Dendritic cell treated with granulocyte-macrophage colony-stimulating factor and Interleukin-4, amounts not matched to agents 40 ng/mL and 50 ng/mL, for 4 days (primary cell): ENCODE data around the gene TBC1D22B.
"Not testable (repeated sequence)": the region's sequence is repeated elsewhere in the genome, so short reads cannot be mapped to it uniquely, and the experiment has no call there.

Experiments
- H3K27ac Mint-ChIP-seq: one replicate; pipeline ENCODE4 v1.8.0; 2022; ENCODE audit warnings: mild to moderate bottlenecking, mixed read lengths
- H3K27me3 Mint-ChIP-seq: one replicate; pipeline ENCODE4 v1.8.0; 2022; ENCODE audit warnings: mild to moderate bottlenecking, mixed read lengths
- H3K36me3 Mint-ChIP-seq: one replicate; pipeline ENCODE4 v1.8.0; 2022; ENCODE audit warnings: low read depth, mixed read lengths
- H3K4me1 Mint-ChIP-seq: one replicate; pipeline ENCODE4 v1.8.0; 2022; ENCODE audit warnings: low read depth, mixed read lengths
- H3K4me3 Mint-ChIP-seq: one replicate; pipeline ENCODE4 v1.8.0; 2022; ENCODE audit warnings: mild to moderate bottlenecking, moderate library complexity, mixed read lengths
- H3K9me3 Mint-ChIP-seq: one replicate; pipeline ENCODE4 v1.8.0; 2022; ENCODE audit warnings: mixed read lengths
- intact Hi-C: fragments of 100-400 bp; cut with micrococcal nuclease; formaldehyde crosslinking; loops from one replicate; pipeline ENCODE4 v1.15.0; 2022

Gene TBC1D22B

DNA sequence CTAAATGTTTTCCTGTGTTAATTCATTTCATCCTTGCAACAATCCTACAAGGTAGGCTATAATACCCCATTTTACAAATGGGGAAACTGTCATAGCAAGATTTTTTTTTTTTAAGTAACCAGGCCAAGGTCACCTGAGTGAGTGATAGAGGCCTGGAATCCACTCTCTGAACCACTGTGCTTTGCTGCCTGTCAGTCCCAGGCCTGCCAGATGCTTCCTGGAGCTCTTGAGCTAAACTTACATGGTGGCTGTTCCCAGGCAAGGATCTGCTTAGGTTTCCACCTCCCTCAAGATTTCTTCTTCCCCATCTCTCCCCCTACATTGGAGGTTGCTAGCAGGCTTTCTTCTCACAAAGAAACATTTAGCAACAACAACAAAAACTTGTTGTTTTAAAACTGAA, 63.5 kb downstream of the TBC1D22B start:
- peaks cover 44% of the 10 kb centered on the region for H3K36me3 Mint-ChIP-seq
- H3K4me1 Mint-ChIP-seq, result peaks cover 7% of the 10 kb centered on the region
- H3K9me3 Mint-ChIP-seq, result no peaks in the 10 kb centered on the region
- no peak overlapping the region for H3K4me3 Mint-ChIP-seq
- H3K27ac Mint-ChIP-seq, result no peak overlapping the region
- intact Hi-C loops, result no loop called here
- H3K27me3 Mint-ChIP-seq, result no peaks in the 10 kb centered on the region

DNA sequence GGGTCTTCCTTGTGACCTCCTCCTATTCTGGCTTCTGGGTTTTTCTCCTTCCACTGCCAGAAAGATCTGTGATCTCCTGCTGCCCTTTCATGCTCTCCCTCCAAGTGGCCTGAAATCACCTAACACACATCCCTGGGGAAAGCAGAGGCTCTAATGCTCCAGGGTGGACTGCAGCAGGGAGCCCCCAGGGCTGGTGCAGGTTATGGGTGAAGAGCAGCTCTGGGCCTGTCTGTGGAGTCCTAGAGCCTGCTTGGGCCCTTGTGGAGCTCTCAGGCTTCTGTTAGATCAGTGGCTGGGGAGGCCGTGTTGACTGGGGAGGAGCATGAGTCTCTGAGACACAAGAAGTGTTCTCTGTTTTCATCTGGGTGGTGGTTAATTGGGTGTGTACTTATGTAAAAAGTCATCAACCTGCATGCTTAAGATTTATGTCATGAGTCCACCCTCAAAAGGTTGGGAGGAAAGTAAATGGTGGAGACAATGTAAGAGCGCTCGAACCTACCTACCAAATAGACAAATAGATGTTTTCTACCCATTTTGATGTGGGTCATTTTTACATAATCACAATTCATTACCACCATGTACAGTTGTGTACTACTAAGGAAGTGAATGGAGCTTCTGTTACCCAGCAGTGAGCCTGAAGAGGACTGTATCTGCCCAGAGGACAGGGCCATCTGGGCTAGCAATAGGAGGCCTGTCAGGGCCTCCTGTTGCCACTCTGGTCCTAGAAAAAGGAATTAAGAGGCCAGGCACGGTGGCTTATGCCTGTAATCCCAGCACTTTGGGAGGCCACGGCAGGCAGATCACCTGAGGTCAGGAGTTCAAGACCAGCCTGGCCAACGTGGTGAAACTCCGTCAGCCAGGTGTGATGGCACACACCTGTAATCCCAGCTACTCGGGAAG, 64.2 kb downstream of the TBC1D22B start:
- intact Hi-C loops, result no loop called here
- no peak overlapping the region for H3K4me3 Mint-ChIP-seq
- no peaks in the 10 kb centered on the region for H3K9me3 Mint-ChIP-seq
- peaks cover 7% of the 10 kb centered on the region for H3K4me1 Mint-ChIP-seq
- H3K27me3 Mint-ChIP-seq, result no peaks in the 10 kb centered on the region
- H3K27ac Mint-ChIP-seq, result no peak overlapping the region
- peaks cover 46% of the 10 kb centered on the region for H3K36me3 Mint-ChIP-seq

DNA sequence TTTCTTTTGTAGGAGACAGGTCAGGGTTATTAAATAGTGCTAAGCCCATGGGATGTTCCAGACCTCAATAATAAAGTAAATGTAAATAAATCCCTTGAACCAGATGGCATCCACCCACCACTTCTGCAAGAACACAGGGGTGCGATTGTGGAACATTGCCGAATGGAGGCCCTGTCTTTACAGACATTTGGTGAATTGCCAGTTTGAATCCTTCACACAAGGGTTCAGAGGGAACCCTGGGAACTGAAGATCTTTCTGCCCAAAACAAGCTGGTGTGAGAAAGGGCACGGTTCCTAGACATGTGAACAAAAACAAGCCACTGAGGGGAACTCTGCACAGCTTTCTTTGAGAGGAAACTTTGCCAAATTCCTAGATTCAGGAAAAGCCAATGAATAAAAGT, 66.0 kb downstream of the TBC1D22B start:
- intact Hi-C loops, result no loop called here
- H3K36me3 Mint-ChIP-seq, result peaks cover 56% of the 10 kb centered on the region
- no peaks in the 10 kb centered on the region for H3K27me3 Mint-ChIP-seq
- no peaks in the 10 kb centered on the region for H3K9me3 Mint-ChIP-seq
- H3K4me1 Mint-ChIP-seq, result peaks cover 7% of the 10 kb centered on the region
- H3K27ac Mint-ChIP-seq, result no peak overlapping the region
- H3K4me3 Mint-ChIP-seq, result no peak overlapping the region

DNA sequence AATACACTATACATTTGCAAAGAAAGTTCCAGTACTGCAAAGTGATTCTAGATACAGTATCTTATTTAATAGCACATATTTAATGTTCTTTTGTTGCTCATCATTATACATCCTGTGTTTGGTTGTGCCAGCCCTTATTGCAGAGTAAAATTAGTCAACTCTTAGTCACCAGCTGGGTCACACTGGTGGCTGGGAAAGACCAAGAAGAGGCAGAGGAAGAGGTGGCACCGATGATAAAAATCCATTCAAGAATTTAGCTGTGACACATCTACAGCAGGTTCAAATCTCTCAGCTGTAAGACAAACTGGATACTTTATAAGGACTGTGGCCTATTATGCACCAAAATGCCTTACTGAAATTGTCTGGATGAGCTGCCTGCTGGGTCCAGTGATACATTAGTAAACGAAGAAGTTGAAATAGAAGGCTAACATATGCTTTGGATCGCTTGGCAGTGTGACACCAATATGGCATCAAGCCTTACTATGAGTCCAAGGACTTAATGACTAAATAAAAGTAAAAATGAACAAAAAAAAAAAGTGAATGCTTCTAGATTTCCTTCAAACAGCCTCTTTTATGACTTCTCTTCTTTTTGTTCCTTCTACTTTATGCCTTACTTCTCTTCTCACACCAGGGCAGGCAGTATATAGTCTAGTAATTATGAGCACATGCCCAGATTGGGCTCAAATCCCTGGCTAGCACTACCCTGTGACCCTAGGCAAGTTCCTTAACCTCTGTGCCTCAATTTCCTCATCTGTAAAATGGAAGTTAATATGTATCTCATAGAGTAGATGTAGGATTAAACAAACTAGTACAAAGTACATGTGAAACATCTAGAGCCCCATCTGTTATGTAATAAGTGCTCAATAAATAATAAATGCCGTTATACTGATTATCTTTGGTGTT, 66.8 kb downstream of the TBC1D22B start:
- peaks cover 61% of the 10 kb centered on the region for H3K36me3 Mint-ChIP-seq
- H3K4me1 Mint-ChIP-seq, result peaks cover 7% of the 10 kb centered on the region
- H3K27ac Mint-ChIP-seq, result no peak overlapping the region
- no peaks in the 10 kb centered on the region for H3K27me3 Mint-ChIP-seq
- no peak overlapping the region for H3K4me3 Mint-ChIP-seq
- intact Hi-C loops, result loop anchor here (2.0 to 5.0 kb wide), 2 partner anchors 243 to 368 kb away; no protein-coding TSS in a partner anchor
- no peaks in the 10 kb centered on the region for H3K9me3 Mint-ChIP-seq

DNA sequence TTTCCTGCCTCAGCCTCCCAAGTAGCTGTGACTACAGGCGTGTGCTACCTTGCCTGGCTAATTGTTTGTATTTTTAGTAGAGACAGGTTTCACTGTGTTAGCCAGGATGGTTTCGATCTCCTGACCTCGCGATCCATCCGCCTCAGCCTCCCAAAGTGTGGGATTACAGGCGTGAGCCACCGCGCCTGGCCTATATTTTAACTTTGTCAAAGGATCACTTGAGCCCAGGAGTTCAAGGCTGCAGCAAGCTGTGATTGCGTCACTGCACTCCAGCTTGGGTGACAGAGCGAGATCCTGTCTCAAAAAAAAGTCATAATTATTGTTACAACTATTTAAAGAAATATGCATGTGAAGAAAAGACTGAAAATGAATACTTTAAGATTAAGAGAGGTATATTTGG, 72.8 kb downstream of the TBC1D22B start:
- H3K27ac Mint-ChIP-seq, H3K9me3 Mint-ChIP-seq, H3K27me3 Mint-ChIP-seq, intact Hi-C loops, H3K4me1 Mint-ChIP-seq, H3K4me3 Mint-ChIP-seq: not testable (repeated sequence)
- peaks cover 52% of the 10 kb centered on the region for H3K36me3 Mint-ChIP-seq

DNA sequence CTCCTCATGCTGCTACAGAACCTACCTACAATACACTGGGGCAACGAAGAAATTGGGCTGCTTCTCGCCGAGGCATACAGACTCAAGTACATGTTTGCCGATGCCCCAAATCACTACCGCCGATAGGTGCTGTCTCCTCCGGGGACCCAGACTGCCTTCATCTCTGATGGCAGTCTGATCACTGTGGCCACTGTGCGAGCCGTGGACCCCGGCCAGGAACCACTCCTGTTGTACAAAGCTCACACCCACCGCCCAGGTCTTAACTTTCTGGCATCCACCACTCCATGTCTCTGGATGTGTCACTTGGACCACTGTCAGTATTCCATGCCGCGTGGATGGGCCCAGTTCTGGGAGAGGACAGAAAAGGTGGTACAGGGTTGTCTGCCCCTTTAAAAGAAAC, 73.5 kb downstream of the TBC1D22B start:
- intact Hi-C loops, result no loop called here
- Mint-ChIP-seq H3K27me3 (no peaks in the 10 kb centered on the region), H3K4me1 (no peaks in the 10 kb centered on the region), H3K36me3 (peaks cover 52% of the 10 kb centered on the region), H3K27ac (no peak overlapping the region), H3K9me3 (no peaks in the 10 kb centered on the region), H3K4me3 (no peak overlapping the region)

DNA sequence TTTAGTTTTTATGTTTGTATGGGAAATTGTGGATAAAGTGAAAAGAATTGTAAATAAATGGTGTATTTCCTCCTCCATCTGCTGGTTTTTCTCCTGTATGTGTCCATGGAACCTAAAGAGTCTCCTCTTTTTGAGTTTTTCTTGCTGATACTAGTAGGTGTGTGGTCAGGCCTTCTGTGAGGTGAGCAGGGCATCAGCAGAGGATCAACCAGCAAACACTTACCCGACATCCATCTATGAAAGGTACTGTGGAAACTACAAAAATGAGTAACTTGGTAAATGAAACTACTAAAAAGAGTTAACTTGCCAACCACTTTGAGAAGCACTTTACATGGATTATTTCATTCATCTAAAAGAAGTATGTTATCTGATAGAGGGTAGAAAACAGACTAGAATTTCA, 75.3 kb downstream of the TBC1D22B start:
- intact Hi-C loops, result no loop called here
- Mint-ChIP-seq H3K27ac (no peak overlapping the region), H3K4me3 (no peak overlapping the region), H3K27me3 (no peaks in the 10 kb centered on the region), H3K4me1 (no peaks in the 10 kb centered on the region), H3K36me3 (peaks cover 41% of the 10 kb centered on the region), H3K9me3 (no peaks in the 10 kb centered on the region)

DNA sequence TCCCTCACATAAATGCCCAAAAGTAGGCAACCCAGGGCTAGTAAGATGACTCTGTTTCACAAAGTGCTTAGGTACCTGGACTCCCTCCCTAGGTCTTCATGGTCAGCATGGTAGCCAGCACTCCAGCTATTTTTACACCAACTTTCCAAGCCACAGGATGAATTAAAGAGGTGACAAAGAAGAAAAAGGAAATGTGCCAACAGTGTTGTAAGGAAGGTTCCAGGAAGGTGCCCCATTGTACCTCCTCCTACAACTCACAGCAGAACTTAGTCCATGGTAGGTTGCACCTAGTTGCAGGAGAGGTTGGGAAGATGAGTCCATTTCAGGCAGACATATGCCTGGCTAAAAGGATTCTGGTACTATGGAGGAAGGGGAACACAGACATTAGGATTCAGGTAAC, 76.5 kb downstream of the TBC1D22B start:
- Mint-ChIP-seq H3K27me3 (no peaks in the 10 kb centered on the region), H3K36me3 (peaks cover 38% of the 10 kb centered on the region), H3K27ac (no peak overlapping the region), H3K4me1 (no peaks in the 10 kb centered on the region), H3K9me3 (no peaks in the 10 kb centered on the region), H3K4me3 (no peak overlapping the region)
- intact Hi-C loops, result no loop called here

DNA sequence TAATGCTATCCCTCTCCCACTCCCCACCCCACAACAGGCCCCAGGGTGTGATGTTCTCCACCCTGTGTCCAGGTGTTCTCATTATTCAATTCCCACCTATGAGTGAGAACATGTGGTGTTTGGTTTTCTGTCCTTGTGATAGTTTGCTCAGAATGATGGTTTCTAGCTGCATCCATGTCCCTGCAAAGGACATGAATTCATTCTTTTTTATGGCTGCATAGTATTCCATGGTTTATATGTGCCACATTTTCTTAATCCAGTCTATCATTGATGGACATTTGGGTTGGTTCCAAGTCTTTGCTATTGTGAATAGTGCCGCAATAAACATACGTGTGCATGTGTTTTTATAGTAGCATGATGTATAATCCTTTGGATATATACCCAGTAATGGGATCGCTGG, 80.7 kb downstream of the TBC1D22B start:
- H3K27me3 Mint-ChIP-seq, H3K36me3 Mint-ChIP-seq, H3K9me3 Mint-ChIP-seq, H3K27ac Mint-ChIP-seq, H3K4me3 Mint-ChIP-seq, H3K4me1 Mint-ChIP-seq, intact Hi-C loops: not testable (repeated sequence)

DNA sequence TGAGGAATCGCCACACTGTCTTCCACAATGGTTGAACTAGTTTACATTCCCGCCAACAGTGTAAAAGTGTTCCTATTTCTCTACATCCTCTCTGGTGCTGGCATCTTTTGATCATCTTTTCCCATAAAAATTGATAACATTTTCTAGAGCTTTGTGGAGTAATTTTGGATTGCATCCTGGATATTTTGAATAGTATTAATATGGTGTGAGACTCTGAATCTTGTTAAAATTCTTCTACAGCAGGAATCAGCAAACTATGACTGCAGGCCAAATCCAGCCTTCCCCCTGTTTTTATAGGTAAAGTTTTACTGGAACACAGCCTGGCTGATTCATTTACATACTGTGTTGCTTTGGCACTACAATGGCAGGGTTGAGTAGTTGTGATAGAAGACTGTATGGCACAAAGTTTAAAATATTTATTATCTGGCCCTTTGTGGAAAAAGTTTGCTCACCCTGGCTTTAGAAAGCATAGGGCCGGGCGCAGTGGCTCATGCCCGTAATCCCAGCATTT, 81.2 kb downstream of the TBC1D22B start:
- H3K27me3 Mint-ChIP-seq, result peaks cover 1% of the 10 kb centered on the region
- no peaks in the 10 kb centered on the region for H3K4me1 Mint-ChIP-seq
- H3K36me3 Mint-ChIP-seq, result no peaks in the 10 kb centered on the region
- H3K4me3 Mint-ChIP-seq, result no peak overlapping the region
- intact Hi-C loops, result no loop called here
- no peaks in the 10 kb centered on the region for H3K9me3 Mint-ChIP-seq
- no peak overlapping the region for H3K27ac Mint-ChIP-seq

DNA sequence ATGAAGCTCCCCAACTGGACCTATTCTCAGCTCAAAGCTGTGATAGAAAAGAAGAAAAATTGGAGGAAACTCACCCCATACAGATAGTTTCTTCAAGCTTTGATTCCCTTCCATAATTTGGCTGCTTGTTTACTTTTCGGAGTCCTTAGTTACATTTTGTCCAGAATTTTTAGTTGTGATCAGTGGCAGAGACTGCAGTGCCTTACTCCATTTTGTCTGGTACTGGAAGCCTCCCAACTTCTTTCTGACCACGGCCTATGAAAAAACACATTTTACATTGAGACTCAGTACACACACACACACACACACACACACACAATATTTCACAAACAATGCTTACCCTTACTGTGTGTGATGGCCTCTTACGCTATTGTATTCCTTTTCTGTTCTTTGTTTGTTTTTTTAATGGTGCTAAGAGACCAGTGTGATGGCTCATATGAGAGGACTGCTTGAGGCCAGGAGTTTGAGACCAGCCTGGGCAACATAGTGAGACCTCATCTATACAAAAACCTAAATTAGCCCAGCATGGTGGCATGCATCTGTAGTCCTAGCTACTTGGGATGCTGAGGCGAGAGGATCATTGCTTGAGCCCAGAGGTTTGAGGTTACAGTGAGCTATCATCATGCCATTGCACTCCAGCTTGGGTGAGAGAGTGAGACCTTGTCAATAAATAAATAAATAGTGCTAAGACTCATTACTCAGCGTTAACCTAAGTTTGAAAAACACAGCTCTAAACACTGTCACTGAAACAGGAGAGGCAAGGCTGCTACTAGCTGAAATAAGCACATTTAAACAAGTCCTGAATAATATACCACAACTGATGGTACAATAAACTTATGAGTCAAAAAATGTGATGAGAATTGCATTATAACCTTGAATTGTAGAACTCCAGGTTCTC, 82.4 kb downstream of the TBC1D22B start:
- no peak overlapping the region for H3K4me3 Mint-ChIP-seq
- H3K9me3 Mint-ChIP-seq, result no peaks in the 10 kb centered on the region
- H3K36me3 Mint-ChIP-seq, result no peaks in the 10 kb centered on the region
- H3K27me3 Mint-ChIP-seq, result peaks cover 5% of the 10 kb centered on the region
- no peaks in the 10 kb centered on the region for H3K4me1 Mint-ChIP-seq
- H3K27ac Mint-ChIP-seq, result no peak overlapping the region
- intact Hi-C loops, result no loop called here

DNA sequence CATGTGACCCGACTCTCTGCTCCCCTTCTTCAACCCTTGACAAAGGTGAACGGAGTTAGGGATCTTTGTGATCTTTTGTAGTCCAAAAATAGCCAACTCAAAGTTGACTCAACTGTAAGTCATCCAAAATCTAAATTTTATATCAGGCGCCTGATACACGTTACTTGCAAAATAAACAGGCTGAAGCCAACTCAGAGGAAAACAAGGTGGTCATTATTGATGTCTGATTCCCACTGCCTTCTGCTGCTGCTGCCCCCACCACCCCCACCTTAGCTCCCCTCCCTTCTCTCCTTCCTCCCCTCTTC, 83.0 kb downstream of the TBC1D22B start:
- H3K9me3 Mint-ChIP-seq, result no peaks in the 10 kb centered on the region
- no peaks in the 10 kb centered on the region for H3K4me1 Mint-ChIP-seq
- H3K27me3 Mint-ChIP-seq, result peaks cover 5% of the 10 kb centered on the region
- no peak overlapping the region for H3K4me3 Mint-ChIP-seq
- H3K27ac Mint-ChIP-seq, result no peak overlapping the region
- intact Hi-C loops, result no loop called here
- no peaks in the 10 kb centered on the region for H3K36me3 Mint-ChIP-seq

DNA sequence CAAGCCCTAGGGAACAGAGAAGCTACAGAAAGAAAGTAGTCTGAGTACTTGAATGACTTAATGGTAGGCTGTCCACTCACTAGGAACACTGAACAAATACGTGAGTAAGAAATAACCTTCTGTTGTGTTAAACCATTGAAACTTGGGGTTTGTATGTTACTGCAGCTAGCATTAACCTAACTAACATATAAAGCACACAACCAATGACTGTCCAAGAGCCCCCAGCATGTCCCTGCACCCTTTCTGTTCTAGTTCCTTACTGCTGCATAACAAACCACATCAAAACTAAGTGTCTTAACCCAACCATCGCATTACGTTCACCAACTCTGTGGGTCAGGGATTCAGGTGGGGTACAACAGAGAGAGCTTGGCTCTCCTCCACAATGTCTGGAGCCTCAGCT, 85.7 kb downstream of the TBC1D22B start:
- H3K27me3 Mint-ChIP-seq, result peaks cover 12% of the 10 kb centered on the region
- no peak overlapping the region for H3K27ac Mint-ChIP-seq
- no peaks in the 10 kb centered on the region for H3K36me3 Mint-ChIP-seq
- H3K4me1 Mint-ChIP-seq, result no peaks in the 10 kb centered on the region
- H3K9me3 Mint-ChIP-seq, result no peaks in the 10 kb centered on the region
- no peak overlapping the region for H3K4me3 Mint-ChIP-seq
- intact Hi-C loops, result no loop called here
